CD4-positive, alpha-beta memory T cell (primary cell): ENCODE measurements around the gene CENPU. TPM values are rescaled to one million over a fixed set of nuclear protein-coding genes. Genes with fewer than 3 reads are reported as not detected.

Experiments used
- CTCF ChIA-PET: fragments of 350-600 bp; sonication (Branson Sonifier 250); formaldehyde crosslinking; loops from one replicate; lab custom pipeline; 2021; ENCODE audit warnings: inconsistent platforms; ENCODE audit not compliant: partially characterized antibody; lab: Charles Lee
- POLR2A ChIA-PET: fragments of 350-600 bp; sonication (Branson Sonifier 250); formaldehyde crosslinking; loops from one replicate; lab custom pipeline; 2021; ENCODE audit not compliant: partially characterized antibody; lab: Charles Lee
- DNase-seq, 5 donors: peaks; one replicate each; pipeline versions ENCODE4 v3.0.0 to v3.0.0-alpha.2; 2020 to 2022; ENCODE audit warnings: mixed read lengths in 1 of 5
- H3K27ac ChIP-seq: one replicate; pipeline ENCODE4 v1.7.0; 2013; ENCODE audit warnings: low read depth, low read length
- H3K27me3 ChIP-seq: 2 replicates; pipeline ENCODE4 v1.7.0; 2013; ENCODE audit warnings: mild to moderate bottlenecking, low read length, moderate library complexity; ENCODE audit not compliant: insufficient read depth
- H3K36me3 ChIP-seq: 2 replicates; pipeline ENCODE4 v1.7.0; 2013; ENCODE audit warnings: mild to moderate bottlenecking, low read length, moderate library complexity; ENCODE audit not compliant: insufficient read depth
- H3K4me1 ChIP-seq: 2 replicates; pipeline ENCODE4 v1.7.0; 2013; ENCODE audit warnings: mild to moderate bottlenecking, low read length, moderate library complexity; ENCODE audit not compliant: insufficient read depth
- H3K4me3 ChIP-seq, 2 donors: one replicate each; pipeline ENCODE4 v1.7.0; 2013; ENCODE audit warnings: low read length in 2 of 2, mild to moderate bottlenecking in 1 of 2
- H3K9me3 ChIP-seq, 2 donors: one replicate each; pipeline ENCODE4 v1.7.0; 2013; ENCODE audit warnings: low read length in 2 of 2, control low read depth in 1 of 2; ENCODE audit not compliant: control insufficient read depth in 1 of 2
- H3K27ac Mint-ChIP-seq, 7 donors: one replicate each; pipeline ENCODE4 v1.8.0; 2020 to 2021; ENCODE audit warnings: mixed read lengths in 7 of 7, mild to moderate bottlenecking in 6 of 7, inconsistent platforms in 3 of 7, moderate library complexity in 3 of 7
- H3K27me3 Mint-ChIP-seq, 2 donors: one replicate each; pipeline ENCODE4 v1.8.0; 2020 to 2021; ENCODE audit warnings: mixed read lengths in 2 of 2
- H3K36me3 Mint-ChIP-seq, 2 donors: one replicate each; pipeline ENCODE4 v1.8.0; 2020 to 2021; ENCODE audit warnings: mixed read lengths in 2 of 2, inconsistent platforms in 1 of 2, mild to moderate bottlenecking in 1 of 2
- H3K4me1 Mint-ChIP-seq, 4 donors: one replicate each; pipeline ENCODE4 v1.8.0; 2020 to 2021; ENCODE audit warnings: mixed read lengths in 4 of 4, mild to moderate bottlenecking in 1 of 4
- H3K4me3 Mint-ChIP-seq, 8 donors: one replicate each; pipeline ENCODE4 v1.8.0; 2020 to 2021; ENCODE audit warnings: mixed read lengths in 8 of 8, mild to moderate bottlenecking in 7 of 8, moderate library complexity in 6 of 8, inconsistent platforms in 3 of 8
- H3K9me3 Mint-ChIP-seq, 8 donors: one replicate each; pipeline ENCODE4 v1.8.0; 2020 to 2021; ENCODE audit warnings: mixed read lengths in 8 of 8, mild to moderate bottlenecking in 5 of 8, inconsistent platforms in 3 of 8, moderate library complexity in 1 of 8
- intact Hi-C: fragments of 100-400 bp; cut with micrococcal nuclease; formaldehyde crosslinking; loops from one replicate; pipeline ENCODE4 v1.15.1; 2023
- polyA plus RNA-seq, 2 donors: library from polyadenylated mRNA; unstranded; fragments of 300-500 nt; fragmentation: Illumina TruSeq; gene quantifications; one replicate each; pipeline ENCODE4 v1.2.3, GENCODE V29; 2021
- total RNA-seq, 2 experiments: library from RNA; stranded (reverse); gene quantifications; one replicate each; pipeline ENCODE4 v1.2.3, GENCODE V29; 2021

Gene CENPU
- total and polyA plus RNA-seq, 4 experiments from 2014 or later, result 2.1 to 4.6 (median 3.2) TPM

GRCh38 chr4:184774152-184774551, 40.3 kb upstream of the CENPU start:
- POLR2A ChIA-PET, result no interaction called here
- H3K36me3 ChIP-seq, result peaks cover 5% of the 10 kb centered on the region

GRCh38 chr4:184771416-184771815, 37.5 kb upstream of the CENPU start:
- H3K9me3 ChIP-seq, result no peaks in the 10 kb centered on the region
- no peak overlapping the region for H3K27ac Mint-ChIP-seq
- no peaks in the 10 kb centered on the region for H3K4me1 ChIP-seq
- no peak overlapping the region for H3K27ac ChIP-seq
- H3K4me3 ChIP-seq, result no peak overlapping the region
- ChIA-PET CTCF (no interaction called here), POLR2A (no interaction called here)
- peaks cover 18 to 37% of the 10 kb centered on the region in 2 donors for H3K36me3 Mint-ChIP-seq
- no peaks in the 10 kb centered on the region for H3K27me3 ChIP-seq
- intact Hi-C loops, result no loop called here
- H3K4me1 Mint-ChIP-seq, result no peaks in the 10 kb centered on the region
- H3K36me3 ChIP-seq, result peaks cover 5% of the 10 kb centered on the region
- H3K4me3 Mint-ChIP-seq, result no peak overlapping the region
- DNase-seq, result no peak
- no peaks in the 10 kb centered on the region for H3K27me3 Mint-ChIP-seq
- no peaks in the 10 kb centered on the region for H3K9me3 Mint-ChIP-seq

More at GRCh38 chr4:184774152-184774551, 40.3 kb upstream of the CENPU start:
- H3K27me3 Mint-ChIP-seq, result no peaks in the 10 kb centered on the region
- H3K9me3 Mint-ChIP-seq, result no peaks in the 10 kb centered on the region
- no peaks in the 10 kb centered on the region for H3K27me3 ChIP-seq
- no peak overlapping the region for H3K27ac ChIP-seq
- H3K4me1 ChIP-seq, result no peaks in the 10 kb centered on the region
- H3K4me3 ChIP-seq, result no peak overlapping the region
- H3K4me3 Mint-ChIP-seq, result no peak overlapping the region
- H3K4me1 Mint-ChIP-seq, result no peaks in the 10 kb centered on the region
- intact Hi-C loops, result no loop called here
- CTCF ChIA-PET, result interaction anchor here (1.2 kb wide), 1 partner anchor 11 kb away, joined by 5 read pairs; no protein-coding TSS in a partner anchor
- H3K27ac Mint-ChIP-seq, result no peak overlapping the region
- peaks cover 13 to 37% of the 10 kb centered on the region in 2 donors for H3K36me3 Mint-ChIP-seq
- DNase-seq, result no peak
- no peaks in the 10 kb centered on the region for H3K9me3 ChIP-seq

GRCh38 chr4:184769141-184769765, 35.4 kb upstream of the CENPU start:
- Mint-ChIP-seq H3K9me3 (no peaks in the 10 kb centered on the region), H3K4me1 (no peaks in the 10 kb centered on the region), H3K36me3 (peaks cover 23 to 54% of the 10 kb centered on the region in 2 donors), H3K4me3 (no peak overlapping the region), H3K27ac (no peak overlapping the region), H3K27me3 (no peaks in the 10 kb centered on the region)
- Histone ChIP-seq H3K36me3 (peaks cover 9% of the 10 kb centered on the region), H3K27me3 (no peaks in the 10 kb centered on the region), H3K9me3 (no peaks in the 10 kb centered on the region), H3K4me3 (no peak overlapping the region), H3K4me1 (no peaks in the 10 kb centered on the region), H3K27ac (no peak overlapping the region)
- ChIA-PET POLR2A (no interaction called here), CTCF (no interaction called here)
- DNase-seq, result no peak
- intact Hi-C loops, result no loop called here

GRCh38 chr4:184768296-184768695, 34.4 kb upstream of the CENPU start:
- intact Hi-C loops, result no loop called here

GRCh38 chr4:184766446-184766845, 32.5 kb upstream of the CENPU start:
- H3K9me3 ChIP-seq, result no peaks in the 10 kb centered on the region
- H3K4me1 Mint-ChIP-seq, result peaks cover 6 to 18% (median 14%) of the 10 kb centered on the region in 4 donors
- ChIA-PET POLR2A (interaction anchor here (0.7 kb wide), 1 partner anchor 52 kb away, joined by 4 read pairs; no protein-coding TSS in a partner anchor), CTCF (interaction anchor here (1.4 kb wide), 1 partner anchor 502 kb away, joined by 3 read pairs; no protein-coding TSS in a partner anchor)
- H3K27ac ChIP-seq, result no peak overlapping the region
- peaks cover 4% of the 10 kb centered on the region for H3K36me3 ChIP-seq
- intact Hi-C loops, result no loop called here
- no peaks in the 10 kb centered on the region for H3K9me3 Mint-ChIP-seq
- peaks cover 13% of the 10 kb centered on the region for H3K4me1 ChIP-seq
- no peak overlapping the region for H3K4me3 Mint-ChIP-seq
- H3K4me3 ChIP-seq, result no peak overlapping the region
- H3K27ac Mint-ChIP-seq, result no peak overlapping the region
- H3K36me3 Mint-ChIP-seq, result peaks cover 23 to 49% of the 10 kb centered on the region in 2 donors
- no peaks in the 10 kb centered on the region for H3K27me3 Mint-ChIP-seq
- no peak for DNase-seq
- no peaks in the 10 kb centered on the region for H3K27me3 ChIP-seq

More at GRCh38 chr4:184768296-184768695, 34.4 kb upstream of the CENPU start:
- Histone ChIP-seq H3K27ac (no peak overlapping the region), H3K36me3 (peaks cover 8% of the 10 kb centered on the region), H3K4me3 (no peak overlapping the region), H3K9me3 (no peaks in the 10 kb centered on the region), H3K27me3 (no peaks in the 10 kb centered on the region), H3K4me1 (no peaks in the 10 kb centered on the region)
- CTCF ChIA-PET, result no interaction called here
- Mint-ChIP-seq H3K9me3 (no peaks in the 10 kb centered on the region), H3K4me3 (no peak overlapping the region), H3K36me3 (peaks cover 20 to 51% of the 10 kb centered on the region in 2 donors), H3K4me1 (peaks cover 0 to 4% (median 0%) of the 10 kb centered on the region in 4 donors), H3K27me3 (no peaks in the 10 kb centered on the region), H3K27ac (peak overlapping the region in 1 of 7 donors; percentile 25)
- POLR2A ChIA-PET, result no interaction called here
- DNase-seq, result no peak

GRCh38 chr4:184765473-184766340, 31.8 kb upstream of the CENPU start:
- no peak for DNase-seq
- Histone ChIP-seq H3K27me3 (no peaks in the 10 kb centered on the region), H3K9me3 (no peaks in the 10 kb centered on the region), H3K27ac (no peak overlapping the region), H3K4me1 (peaks cover 15% of the 10 kb centered on the region), H3K36me3 (peaks cover 4% of the 10 kb centered on the region), H3K4me3 (no peak overlapping the region)
- peaks cover 6 to 19% (median 15%) of the 10 kb centered on the region in 4 donors for H3K4me1 Mint-ChIP-seq
- H3K36me3 Mint-ChIP-seq, result peaks cover 23 to 49% of the 10 kb centered on the region in 2 donors
- intact Hi-C loops, result no loop called here
- H3K9me3 Mint-ChIP-seq, result no peaks in the 10 kb centered on the region
- H3K27ac Mint-ChIP-seq, result no peak overlapping the region
- ChIA-PET POLR2A (no interaction called here), CTCF (interaction anchor here (1.4 kb wide), 1 partner anchor 502 kb away, joined by 3 read pairs; no protein-coding TSS in a partner anchor)
- H3K27me3 Mint-ChIP-seq, result no peaks in the 10 kb centered on the region
- H3K4me3 Mint-ChIP-seq, result no peak overlapping the region

- intact Hi-C loops, result no loop called here
- H3K4me3 Mint-ChIP-seq, result peak overlapping the region in 1 of 8 donors; percentile 4
- H3K9me3 ChIP-seq, result no peaks in the 10 kb centered on the region
- H3K27me3 ChIP-seq, result no peaks in the 10 kb centered on the region
- H3K4me3 ChIP-seq, result no peak overlapping the region
- DNase-seq, result no peak
- peaks cover 15% of the 10 kb centered on the region for H3K4me1 ChIP-seq
- no peak overlapping the region for H3K27ac ChIP-seq
- no peaks in the 10 kb centered on the region for H3K27me3 Mint-ChIP-seq
- peaks cover 31 to 50% of the 10 kb centered on the region in 2 donors for H3K36me3 Mint-ChIP-seq
- peaks cover 6 to 19% (median 15%) of the 10 kb centered on the region in 4 donors for H3K4me1 Mint-ChIP-seq
- POLR2A ChIA-PET, result interaction anchor here (0.6 kb wide), 1 partner anchor 410 kb away, joined by 3 read pairs; no protein-coding TSS in a partner anchor
- H3K36me3 ChIP-seq, result peaks cover 4% of the 10 kb centered on the region
- peak overlapping the region in 3 of 7 donors; percentile 1 to 68 (median 43) for H3K27ac Mint-ChIP-seq
- no peaks in the 10 kb centered on the region for H3K9me3 Mint-ChIP-seq
- CTCF ChIA-PET, result no interaction called here
These were observed 30.7 kb upstream of the CENPU start for GRCh38 chr4:184764601-184765000.
